ENCODE data around the gene FKBP8. TPM values are rescaled to one million over a fixed set of nuclear protein-coding genes. Genes with fewer than 3 reads are reported as not detected.

The FKBP8 gene
- total RNA-seq, 1 donor, result 246 TPM

- DNase-seq (ENCODE audit: low read depth), result no peak
- no peak for TF ChIP-seq CTCF (IDR thresholded peaks at IDR 0.05; ENCODE audit: insufficient read depth, low read length)
- no peak overlapping the region for H3K4me3 ChIP-seq (ENCODE audit: low read depth, low read length)
Measured at GRCh38 chr19:18517606-18518005, 25.8 kb downstream of the FKBP8 start.

- no peak for TF ChIP-seq CTCF (IDR thresholded peaks at IDR 0.05; ENCODE audit: insufficient read depth, low read length)
- H3K4me3 ChIP-seq (ENCODE audit: low read depth, low read length), result no peak overlapping the region
- DNase-seq (ENCODE audit: low read depth), result no peak
Measured at GRCh38 chr19:18515959-18516358, 27.4 kb downstream of the FKBP8 start.

- TF ChIP-seq CTCF (IDR thresholded peaks at IDR 0.05; ENCODE audit: insufficient read depth, low read length), result no peak
- DNase-seq (ENCODE audit: low read depth), result no peak
Measured at GRCh38 chr19:18514800-18515682, 28.3 kb downstream of the FKBP8 start.

GRCh38 chr19:18513868-18514267 is 29.5 kb downstream of the FKBP8 start:
- no peak for TF ChIP-seq CTCF (IDR thresholded peaks at IDR 0.05; ENCODE audit: insufficient read depth, low read length)
- no peak overlapping the region for H3K4me3 ChIP-seq (ENCODE audit: low read depth, low read length)
- DNase-seq (ENCODE audit: low read depth), result no peak

More at GRCh38 chr19:18514800-18515682, 28.3 kb downstream of the FKBP8 start:
- no peak overlapping the region for H3K4me3 ChIP-seq (ENCODE audit: low read depth, low read length)

- TF ChIP-seq CTCF (IDR thresholded peaks at IDR 0.05; ENCODE audit: insufficient read depth, low read length), result no peak
- H3K4me3 ChIP-seq (ENCODE audit: low read depth, low read length), result no peak overlapping the region
- no peak for DNase-seq (ENCODE audit: low read depth)
Measured at GRCh38 chr19:18510216-18510615, 33.2 kb downstream of the FKBP8 start.

GRCh38 chr19:18508585-18508984 is 34.8 kb downstream of the FKBP8 start:
- no peak for DNase-seq (ENCODE audit: low read depth)
- no peak overlapping the region for H3K4me3 ChIP-seq (ENCODE audit: low read depth, low read length)
- no peak for TF ChIP-seq CTCF (IDR thresholded peaks at IDR 0.05; ENCODE audit: insufficient read depth, low read length)
